Measurements from ENCODE around the gene GPC6. TPM values are rescaled to one million over a fixed set of nuclear protein-coding genes. Genes with fewer than 3 reads are reported as not detected.

GPC6 gene
- total and polyA plus RNA-seq, 9 of the 15 experiments (the other 6 are each of a cell fraction or from before 2014, with no cell fraction given) = under 0.01 to 0.20 (median 0.01) TPM; not detected in 4

DNA sequence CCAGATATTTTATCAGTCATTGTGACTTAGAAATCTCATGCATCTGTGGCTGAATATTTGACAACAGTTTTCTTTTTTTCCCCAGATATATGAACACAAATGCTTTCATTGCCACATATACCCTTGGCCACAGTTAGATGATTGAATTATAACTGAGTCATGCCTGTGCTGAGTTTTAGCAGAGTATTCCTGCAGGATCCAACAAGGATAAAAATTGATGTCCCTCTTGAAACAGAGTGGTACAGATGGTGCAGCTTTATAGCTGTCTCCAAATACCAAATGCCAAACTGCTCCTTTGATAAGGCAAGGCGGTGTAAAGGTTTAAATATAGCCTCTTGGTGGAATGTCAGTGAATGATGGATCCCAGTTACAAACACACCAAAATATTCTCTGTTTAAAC, 428.5 kb downstream of the GPC6 start (continued):
- TF ChIP-seq, protein P1, sequence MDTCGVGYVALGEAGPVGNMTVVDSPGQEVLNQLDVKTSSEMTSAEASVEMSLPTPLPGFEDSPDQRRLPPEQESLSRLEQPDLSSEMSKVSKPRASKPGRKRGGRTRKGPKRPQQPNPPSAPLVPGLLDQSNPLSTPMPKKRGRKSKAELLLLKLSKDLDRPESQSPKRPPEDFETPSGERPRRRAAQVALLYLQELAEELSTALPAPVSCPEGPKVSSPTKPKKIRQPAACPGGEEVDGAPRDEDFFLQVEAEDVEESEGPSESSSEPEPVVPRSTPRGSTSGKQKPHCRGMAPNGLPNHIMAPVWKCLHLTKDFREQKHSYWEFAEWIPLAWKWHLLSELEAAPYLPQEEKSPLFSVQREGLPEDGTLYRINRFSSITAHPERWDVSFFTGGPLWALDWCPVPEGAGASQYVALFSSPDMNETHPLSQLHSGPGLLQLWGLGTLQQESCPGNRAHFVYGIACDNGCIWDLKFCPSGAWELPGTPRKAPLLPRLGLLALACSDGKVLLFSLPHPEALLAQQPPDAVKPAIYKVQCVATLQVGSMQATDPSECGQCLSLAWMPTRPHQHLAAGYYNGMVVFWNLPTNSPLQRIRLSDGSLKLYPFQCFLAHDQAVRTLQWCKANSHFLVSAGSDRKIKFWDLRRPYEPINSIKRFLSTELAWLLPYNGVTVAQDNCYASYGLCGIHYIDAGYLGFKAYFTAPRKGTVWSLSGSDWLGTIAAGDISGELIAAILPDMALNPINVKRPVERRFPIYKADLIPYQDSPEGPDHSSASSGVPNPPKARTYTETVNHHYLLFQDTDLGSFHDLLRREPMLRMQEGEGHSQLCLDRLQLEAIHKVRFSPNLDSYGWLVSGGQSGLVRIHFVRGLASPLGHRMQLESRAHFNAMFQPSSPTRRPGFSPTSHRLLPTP (IDR thresholded peaks at IDR 0.05; ENCODE audit: borderline replicate concordance, extremely low read depth, insufficient read length) = no peak
- TF ChIP-seq CGGBP1 (CRISPR knock-in tag; IDR thresholded peaks at IDR 0.05) = no peak
- TF ChIP-seq THRA (IDR thresholded peaks at IDR 0.05) = no peak
- no peak for TF ChIP-seq PCBP2 (IDR thresholded peaks at IDR 0.05; ENCODE audit: low read depth, low read length, poor library complexity, severe bottlenecking)
- TF ChIP-seq AFF1 (IDR thresholded peaks at IDR 0.05; ENCODE audit: low read depth in 1 of 2, partially characterized antibody in 2 of 2) = no peak
- TF ChIP-seq ZNF384 (IDR thresholded peaks at IDR 0.05; ENCODE audit: low read depth, low read length) = no peak
- TF ChIP-seq TEAD4 (IDR thresholded peaks at IDR 0.05; ENCODE audit: low read length) = no peak
- no peak for TF ChIP-seq TEAD4 (CRISPR knock-in tag; IDR thresholded peaks at IDR 0.05; ENCODE audit: borderline replicate concordance)
- no peak for TF ChIP-seq FOSL1 (tag; conservative IDR thresholded peaks at IDR 0.05)
- no peak for TF ChIP-seq THRAP3 (IDR thresholded peaks at IDR 0.05; ENCODE audit: borderline replicate concordance)
- no peak for TF ChIP-seq ELF1 (tag; IDR thresholded peaks at IDR 0.05)
- no peak for TF ChIP-seq POLR2AphosphoS5 (IDR thresholded peaks at IDR 0.05; ENCODE audit: control insufficient read depth, insufficient read depth, low read depth, low read length)
- TF ChIP-seq KLF6 (CRISPR knock-in tag; IDR thresholded peaks at IDR 0.05; ENCODE audit: borderline replicate concordance) = no peak
